PFSK-1 (cell line): Measurements from ENCODE around the gene TMTC2. TPM values are rescaled to one million over a fixed set of nuclear protein-coding genes. Genes with fewer than 3 reads are reported as not detected.
A peak's percentile ranks its signal among the peaks of the same experiment; 100 is the strongest.

Experiments used
- FOXP2 ChIP-seq: optimal IDR thresholded peaks from 2 replicates; pipeline ENCODE3; 2011; ENCODE audit warnings: borderline replicate concordance, control low read depth, inconsistent platforms; ENCODE audit not compliant: insufficient read depth; ENCODE audit errors: extremely low read length, extremely low read depth
- POLR2AphosphoS5 ChIP-seq: IDR thresholded peaks from 2 replicates; pipeline ENCODE4 v1.6.1; 2012; ENCODE audit warnings: low read depth, mild to moderate bottlenecking, control low read depth, low read length, moderate library complexity
- REST ChIP-seq, 2 experiments: IDR thresholded peaks; 2 replicates each; pipeline versions ENCODE4 v1.6.1 to v1.8.0; 2011 to 2012; ENCODE audit warnings: low read depth in 2 of 2, low read length in 2 of 2, control low read depth in 1 of 2, inconsistent platforms in 1 of 2, mild to moderate bottlenecking in 1 of 2, moderate library complexity in 1 of 2; ENCODE audit not compliant: insufficient read depth in 1 of 2
- SIN3A ChIP-seq: IDR thresholded peaks from 2 replicates; pipeline ENCODE4 v1.6.1; 2012; ENCODE audit warnings: mild to moderate bottlenecking, low read length, moderate library complexity, borderline replicate concordance; ENCODE audit not compliant: insufficient read depth
- TAF1 ChIP-seq: IDR thresholded peaks from 2 replicates; pipeline ENCODE4 v1.6.1; 2012; ENCODE audit warnings: low read length, control low read depth, borderline replicate concordance; ENCODE audit not compliant: insufficient read depth
- polyA plus RNA-seq: library from polyadenylated mRNA; unstranded; fragments of >200 nt; gene quantifications from one replicate; pipeline ENCODE4 v1.2.1, GENCODE V29; 2012; ENCODE audit warnings: low read depth, missing spikeins; ENCODE audit not compliant: insufficient read length

TMTC2 gene
- polyA plus RNA-seq, result 1.8 TPM

DNA sequence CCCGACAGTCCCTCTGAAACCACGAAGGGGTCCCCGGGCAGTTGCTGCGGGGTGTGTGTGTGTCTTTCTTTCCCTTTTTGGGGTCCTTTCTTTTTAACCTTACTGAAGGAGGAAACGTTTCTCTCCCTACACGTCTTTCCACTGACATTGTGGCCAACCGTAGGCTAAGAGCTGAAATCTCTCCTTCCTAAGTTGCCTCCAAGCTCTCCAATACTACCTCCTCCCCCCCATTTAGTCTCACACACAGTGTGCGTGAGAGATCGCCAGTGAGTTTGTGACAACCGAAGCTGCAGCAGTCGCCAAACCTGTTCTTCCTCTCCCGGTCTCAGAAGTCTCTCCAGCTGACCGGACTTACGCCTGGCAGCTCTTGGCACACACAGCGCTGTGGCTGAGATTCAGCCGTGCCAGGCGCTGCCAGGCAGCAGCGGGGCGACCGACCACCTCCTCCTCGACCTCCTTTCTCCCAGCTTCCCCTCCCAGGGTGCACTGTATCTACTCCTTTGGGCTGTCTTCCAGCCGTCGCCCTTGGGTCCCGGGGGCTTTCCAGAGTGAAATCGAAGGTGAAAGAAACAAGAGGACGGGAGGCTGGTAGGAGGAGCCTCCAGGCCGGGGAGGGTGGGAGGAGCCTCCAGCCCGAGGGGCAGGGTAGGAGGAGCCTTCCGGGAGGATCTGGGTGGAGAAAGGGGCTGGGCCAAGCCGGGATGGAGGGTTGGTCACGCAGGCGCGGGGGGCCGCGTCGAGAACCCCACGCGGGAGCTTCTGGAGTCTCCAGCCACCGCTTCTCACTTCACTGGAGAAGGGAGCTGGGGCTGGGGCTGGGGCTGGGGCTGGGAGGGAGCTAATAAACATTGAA lies at the start of gene TMTC2:
TMTC2 (plus strand) TSS at position 739 of the 853 bp plus-strand sequence.
- TF ChIP-seq FOXP2 (no peak), SIN3A (peak; percentile 7; the same call in 1 of the 2 replicates), TAF1 (no peak), REST (IDR thresholded peaks at IDR 0.05; ENCODE audit: insufficient read depth in 1 of 2, low read depth in 2 of 2, low read length in 2 of 2) (no peak), POLR2AphosphoS5 (peak; percentile 71)

DNA sequence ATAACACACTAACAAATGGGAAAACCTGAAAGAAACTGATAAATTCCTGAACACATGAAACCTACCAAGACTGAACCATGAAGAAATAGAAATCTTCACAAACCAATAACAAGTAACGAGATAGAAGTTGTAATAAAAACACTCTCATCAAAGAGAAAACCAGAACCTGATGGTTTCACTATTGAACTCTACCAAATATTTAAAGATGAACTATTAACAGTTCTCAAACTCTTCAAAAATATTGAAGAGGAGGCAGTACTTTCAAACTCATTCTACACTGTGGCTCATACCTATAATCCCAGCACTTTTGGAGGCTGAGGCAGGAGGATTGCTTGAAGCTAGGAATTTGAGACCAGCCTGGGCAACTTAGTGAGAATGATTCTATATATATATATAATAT lies 48.4 kb upstream of the TMTC2 start:
- no peak for TF ChIP-seq SIN3A

- TF ChIP-seq TAF1 (no peak), FOXP2 (no peak), REST (IDR thresholded peaks at IDR 0.05; ENCODE audit: insufficient read depth in 1 of 2, low read depth in 2 of 2, low read length in 2 of 2) (no peak), POLR2AphosphoS5 (no peak), SIN3A (no peak)
These were observed 41.8 kb upstream of the TMTC2 start for GRCh38 chr12:82644896-82645295.

- TF ChIP-seq REST (IDR thresholded peaks at IDR 0.05; ENCODE audit: insufficient read depth in 1 of 2, low read depth in 2 of 2, low read length in 2 of 2) (no peak), TAF1 (no peak), FOXP2 (no peak), POLR2AphosphoS5 (no peak), SIN3A (no peak)
These were observed 41.3 kb upstream of the TMTC2 start for GRCh38 chr12:82645414-82645813.

- TF ChIP-seq TAF1 (no peak), SIN3A (no peak), POLR2AphosphoS5 (no peak), REST (IDR thresholded peaks at IDR 0.05; ENCODE audit: insufficient read depth in 1 of 2, low read depth in 2 of 2, low read length in 2 of 2) (no peak), FOXP2 (no peak)
These were observed 38.9 kb upstream of the TMTC2 start for GRCh38 chr12:82647853-82648252.
